ENCODE results near the gene RAD51B. TPM values are rescaled to one million over a fixed set of nuclear protein-coding genes. Genes with fewer than 3 reads are reported as not detected.

RAD51B gene
- total RNA-seq, 1 donor from 2014 or later = 16.7 TPM

GRCh38 chr14:68345738-68346137, 526.2 kb downstream of the RAD51B start:
- DNase-seq (ENCODE audit: low read depth, low spot score) = no peak
- Mint-ChIP-seq H3K36me3 (ENCODE audit: low read depth) (peaks cover 14% of the 10 kb centered on the region), H3K4me1 (peaks cover 40% of the 10 kb centered on the region), H3K9me3 (peaks cover 13% of the 10 kb centered on the region), H3K4me3 (no peak overlapping the region), H3K27ac (ENCODE audit: unreplicated experiment) (no peak overlapping the region), H3K27me3 (ENCODE audit: low read depth) (no peaks in the 10 kb centered on the region)
- no peak for TF ChIP-seq CTCF (conservative IDR thresholded peaks at IDR 0.05)

GRCh38 chr14:68346556-68347343, 527.2 kb downstream of the RAD51B start:
- Mint-ChIP-seq H3K27me3 (ENCODE audit: low read depth) (no peaks in the 10 kb centered on the region), H3K27ac (ENCODE audit: unreplicated experiment) (peak overlapping the region; percentile 76), H3K4me1 (peaks cover 39% of the 10 kb centered on the region), H3K9me3 (peaks cover 17% of the 10 kb centered on the region), H3K36me3 (ENCODE audit: low read depth) (peaks cover 14% of the 10 kb centered on the region), H3K4me3 (no peak overlapping the region)
- no peak for TF ChIP-seq CTCF (conservative IDR thresholded peaks at IDR 0.05)
- no peak for DNase-seq (ENCODE audit: low read depth, low spot score)

GRCh38 chr14:68349900-68350629, 530.5 kb downstream of the RAD51B start:
- Mint-ChIP-seq H3K4me3 (no peak overlapping the region), H3K4me1 (peaks cover 35% of the 10 kb centered on the region), H3K27me3 (ENCODE audit: low read depth) (no peaks in the 10 kb centered on the region), H3K9me3 (peaks cover 14% of the 10 kb centered on the region), H3K27ac (ENCODE audit: unreplicated experiment) (no peak overlapping the region), H3K36me3 (ENCODE audit: low read depth) (peaks cover 9% of the 10 kb centered on the region)
- TF ChIP-seq CTCF (conservative IDR thresholded peaks at IDR 0.05) = no peak
- no peak for DNase-seq (ENCODE audit: low read depth, low spot score)

GRCh38 chr14:68355415-68355814, 535.8 kb downstream of the RAD51B start:
- no peak for DNase-seq (ENCODE audit: low read depth, low spot score)
- no peaks in the 10 kb centered on the region for H3K27me3 Mint-ChIP-seq (ENCODE audit: low read depth)
- H3K4me1 Mint-ChIP-seq = peaks cover 46% of the 10 kb centered on the region
- H3K27ac Mint-ChIP-seq (ENCODE audit: unreplicated experiment) = no peak overlapping the region
- no peak for TF ChIP-seq CTCF (conservative IDR thresholded peaks at IDR 0.05)
- H3K4me3 Mint-ChIP-seq = no peak overlapping the region
- peaks cover 7% of the 10 kb centered on the region for H3K36me3 Mint-ChIP-seq (ENCODE audit: low read depth)
- H3K9me3 Mint-ChIP-seq = peaks cover 13% of the 10 kb centered on the region

GRCh38 chr14:68357777-68358176, 538.2 kb downstream of the RAD51B start:
- no peak for DNase-seq (ENCODE audit: low read depth, low spot score)
- no peak for TF ChIP-seq CTCF (conservative IDR thresholded peaks at IDR 0.05)
- no peak overlapping the region for H3K27ac Mint-ChIP-seq (ENCODE audit: unreplicated experiment)
- peaks cover 7% of the 10 kb centered on the region for H3K36me3 Mint-ChIP-seq (ENCODE audit: low read depth)
- H3K27me3 Mint-ChIP-seq (ENCODE audit: low read depth) = no peaks in the 10 kb centered on the region
- H3K4me3 Mint-ChIP-seq = no peak overlapping the region
- peaks cover 54% of the 10 kb centered on the region for H3K4me1 Mint-ChIP-seq
- peaks cover 7% of the 10 kb centered on the region for H3K9me3 Mint-ChIP-seq
